C1 segment of cervical spinal cord (tissue), 14 donors: Measurements from ENCODE around the gene NUP153.
"Not testable (repeated sequence)": the region's sequence is repeated elsewhere in the genome, so short reads cannot be mapped to it uniquely, and the experiment has no call there.

Experiments
- DNase-seq, 14 donors: peaks; one replicate each; lab custom pipeline; 2025; lab: John Stamatoyannopoulos, UW

Gene NUP153

DNA sequence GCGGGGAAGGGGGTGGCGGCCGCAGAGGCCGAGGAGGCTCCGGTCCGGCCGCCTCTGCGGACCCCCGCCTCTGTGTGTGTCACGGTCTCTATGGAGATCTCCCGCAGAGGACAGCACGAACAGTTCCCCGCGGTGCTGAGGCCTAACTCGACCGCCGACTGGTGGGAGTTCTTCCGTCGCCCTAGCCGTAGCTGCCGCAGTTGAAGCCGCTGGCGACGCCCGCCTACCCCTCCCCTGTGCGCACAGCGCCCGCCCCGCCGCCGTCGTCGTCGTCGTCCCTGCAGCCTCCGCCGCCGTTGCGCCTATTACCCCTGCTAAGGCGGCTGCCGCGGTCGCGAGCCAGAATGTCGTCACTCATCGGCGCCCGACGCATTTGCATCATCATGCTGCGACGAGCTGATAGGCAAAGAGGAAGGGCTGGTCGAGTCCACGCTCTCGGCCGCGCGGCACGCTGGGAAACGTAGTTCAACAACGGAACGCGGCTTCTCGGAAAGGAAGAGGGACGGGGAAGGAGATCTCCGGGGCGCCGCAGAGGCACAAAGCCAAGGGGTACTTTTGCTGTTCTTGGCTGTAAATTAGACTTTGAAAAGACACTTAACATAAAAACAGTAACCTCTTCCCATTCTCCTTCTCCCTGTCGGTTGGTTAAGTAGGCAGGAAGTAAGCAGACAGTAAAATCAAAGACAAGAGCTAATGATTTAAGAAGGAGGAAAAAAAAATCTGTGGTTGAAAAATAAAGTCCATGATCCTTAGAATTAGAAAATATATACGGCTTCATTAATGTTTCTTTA is at the start of gene NUP153:
Gene NUP153 (minus strand): TSS at position 346 of the 791 bp plus-strand sequence. CDS start 538 bp downstream, outside the sequence.
- peak; percentile 85 to 100 (median 98) for DNase-seq

DNA sequence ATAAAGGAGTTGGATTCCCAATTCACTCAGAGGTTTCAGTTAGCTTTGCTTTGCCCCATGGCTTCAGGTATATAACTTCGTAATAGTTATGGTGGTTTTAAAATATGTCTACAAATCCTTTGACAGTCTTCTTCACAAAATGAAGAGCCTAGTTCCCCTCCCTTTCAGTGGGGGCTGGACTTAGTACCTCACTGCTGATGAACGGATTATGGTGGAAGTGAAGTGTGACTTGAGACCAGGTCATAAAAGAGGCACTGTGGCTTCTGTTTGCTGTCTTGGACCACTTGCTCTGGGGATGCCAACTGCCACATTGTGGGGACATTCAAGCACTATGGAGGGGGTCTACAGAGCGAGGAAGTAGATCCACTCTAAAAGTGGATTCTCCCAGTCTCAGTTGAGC is 47.5 kb upstream of the NUP153 start:
- DNase-seq, result no peak

DNA sequence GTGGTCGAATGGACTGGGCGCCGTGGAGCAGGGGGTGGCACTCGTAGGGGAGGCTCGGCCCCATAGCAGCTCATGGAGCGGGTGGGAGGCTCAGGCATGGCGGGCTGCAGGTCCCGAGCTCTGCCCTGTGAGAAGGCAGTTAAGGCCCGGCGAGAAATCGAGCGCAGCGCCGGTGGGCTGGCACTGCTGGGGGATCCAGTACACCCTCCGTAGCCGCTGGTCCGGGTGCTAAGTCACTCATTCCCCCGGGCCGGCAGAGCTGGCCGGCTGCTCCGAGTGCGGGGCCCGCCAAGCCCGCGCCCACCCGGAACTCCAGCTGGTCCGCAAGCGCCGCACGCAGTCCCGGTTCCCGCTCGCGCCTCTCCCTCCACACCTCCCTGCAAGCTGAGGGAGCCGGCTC is 38.6 kb upstream of the NUP153 start:
- DNase-seq, result not testable (repeated sequence)

DNA sequence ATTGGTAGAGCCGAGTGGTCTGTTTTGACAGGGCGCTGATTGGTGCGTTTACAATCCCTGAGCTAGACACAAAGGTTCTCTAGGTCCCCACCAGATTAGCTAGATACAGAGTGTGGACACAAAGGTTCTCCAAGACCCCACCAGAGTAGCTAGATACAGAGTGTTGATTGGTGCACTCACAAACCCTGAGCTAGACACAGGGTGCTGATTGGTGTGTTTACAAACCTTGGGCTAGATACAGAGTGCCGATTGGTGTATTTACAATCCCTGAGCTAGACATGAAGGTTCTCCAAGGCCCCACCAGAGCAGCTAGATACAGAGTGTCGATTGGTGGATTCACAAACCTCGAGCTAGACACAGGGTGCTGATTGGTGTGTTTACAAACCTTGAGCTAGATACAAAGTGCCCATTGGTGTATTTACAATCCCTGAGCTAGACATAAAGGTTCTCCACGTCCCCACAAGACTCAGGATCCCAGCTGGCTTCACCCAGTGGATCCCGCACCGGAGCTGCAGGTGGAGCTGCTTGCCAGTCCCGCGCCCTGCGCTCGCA is 38.1 kb upstream of the NUP153 start:
- DNase-seq, result not testable (repeated sequence)

GRCh38 chr6:17744019-17744756 is 37.5 kb upstream of the NUP153 start:
- DNase-seq, result no peak

GRCh38 chr6:17741507-17741906 is 34.8 kb upstream of the NUP153 start:
- DNase-seq, result no peak

DNA sequence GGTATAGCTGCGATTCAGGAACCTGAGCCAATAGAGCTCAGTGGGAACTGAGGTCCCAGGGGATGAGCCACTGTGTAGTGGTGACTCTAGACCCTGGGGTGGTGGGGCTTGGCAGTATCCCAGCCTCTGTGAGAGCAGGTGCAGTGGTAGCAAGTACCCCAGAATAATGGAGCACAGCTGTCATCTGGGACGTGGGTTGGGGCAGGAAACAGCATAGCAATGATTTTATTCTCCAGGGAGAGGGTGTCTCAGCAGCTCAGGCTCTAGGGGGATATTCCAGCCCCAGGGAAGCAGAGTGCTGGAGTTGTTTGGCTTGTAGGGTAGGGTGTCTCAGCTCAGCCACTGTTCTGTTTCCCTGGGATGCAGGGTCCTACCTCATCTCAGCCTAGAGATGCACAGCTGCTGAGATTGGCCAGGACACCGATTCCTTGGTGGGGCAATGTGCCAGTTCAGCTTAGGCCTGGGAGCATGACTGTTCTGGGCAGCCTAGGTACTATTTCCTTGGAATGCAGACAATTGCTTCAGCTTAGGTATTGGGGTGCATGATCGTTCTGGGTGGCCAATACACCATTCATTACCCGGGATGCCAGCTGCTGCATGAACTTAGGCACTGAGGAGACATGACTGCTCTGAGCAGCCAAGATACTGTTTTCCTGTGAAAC is 34.0 kb upstream of the NUP153 start:
- no peak for DNase-seq

DNA sequence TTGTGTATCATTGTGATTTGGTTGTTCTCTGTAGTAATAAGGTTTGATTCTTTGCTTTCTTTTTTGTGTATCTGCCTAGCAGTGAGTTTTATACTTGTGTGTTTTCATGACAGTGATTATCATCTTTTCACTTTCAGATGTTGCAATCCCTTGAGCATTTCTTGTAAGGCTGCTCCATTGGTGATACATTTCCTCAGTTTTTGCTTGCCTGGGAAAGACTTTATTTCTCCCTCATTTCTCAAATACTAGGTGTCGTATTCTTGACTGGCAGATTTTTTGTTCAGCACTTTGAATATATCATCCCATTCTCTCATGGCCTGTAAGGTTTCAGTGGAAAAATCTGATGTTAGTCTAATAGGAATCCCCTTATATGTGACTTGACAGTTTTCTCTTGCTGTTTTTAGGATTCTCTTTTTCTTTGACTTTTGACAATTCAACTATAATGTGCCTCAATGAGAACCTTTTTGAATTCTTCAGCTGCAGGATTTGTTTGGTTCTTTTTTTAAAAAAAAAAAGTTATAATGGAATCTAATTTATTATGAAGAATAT is 31.1 kb upstream of the NUP153 start:
- no peak for DNase-seq

DNA sequence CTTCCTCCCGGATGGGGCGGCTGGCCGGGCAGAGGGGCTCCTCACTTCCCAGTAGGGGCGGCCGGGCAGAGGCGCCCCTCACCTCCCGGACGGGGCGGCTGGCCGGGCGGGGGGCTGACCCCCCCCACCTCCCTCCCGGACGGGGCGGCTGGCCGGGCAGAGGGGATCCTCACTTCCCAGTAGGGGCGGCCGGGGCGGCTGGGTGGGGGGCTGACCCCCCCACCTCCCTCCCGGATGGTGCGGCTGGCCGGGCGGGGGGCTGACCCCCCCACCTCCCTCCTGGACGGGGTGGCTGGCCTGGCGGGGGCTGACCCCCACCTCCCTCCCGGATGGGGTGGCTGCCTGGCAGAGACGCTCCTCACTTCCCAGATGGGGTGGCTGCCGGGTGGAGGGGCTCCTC is 28.6 kb upstream of the NUP153 start:
- DNase-seq, result not testable (repeated sequence)

DNA sequence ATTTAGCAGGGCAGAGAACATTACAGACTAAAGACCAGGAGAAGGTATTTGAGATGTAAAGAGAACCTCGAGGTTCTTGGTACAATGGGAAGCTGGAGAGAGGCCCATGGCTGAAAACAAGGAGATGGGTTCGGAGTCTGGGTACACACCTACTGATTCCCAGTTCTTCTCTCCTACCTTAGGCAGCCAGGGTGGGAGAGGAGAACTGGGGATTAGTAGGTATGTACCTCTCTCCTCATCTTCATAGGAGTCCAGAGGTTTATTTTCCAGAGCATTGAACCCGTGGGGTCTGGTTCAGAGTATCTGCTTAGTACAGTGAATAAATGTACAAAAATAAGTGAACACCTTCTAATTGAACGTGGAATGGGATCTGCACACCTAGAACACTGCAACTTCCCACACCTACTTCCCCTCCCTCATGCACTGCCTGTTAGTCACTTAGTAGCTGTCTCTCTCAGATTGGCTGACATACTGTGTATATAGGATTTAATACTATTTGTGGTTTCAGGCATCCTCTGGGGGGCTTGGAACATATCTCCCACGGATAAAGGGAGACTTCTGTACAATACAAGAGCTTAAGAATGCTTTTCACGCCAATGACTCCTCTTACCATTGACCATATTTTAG is 23.5 kb upstream of the NUP153 start:
- no peak for DNase-seq

- DNase-seq, result no peak
Observed at GRCh38 chr6:17729223-17730077, 22.7 kb upstream of the NUP153 start.

- DNase-seq, result no peak
Observed at GRCh38 chr6:17728551-17729222, 22.0 kb upstream of the NUP153 start.

DNA sequence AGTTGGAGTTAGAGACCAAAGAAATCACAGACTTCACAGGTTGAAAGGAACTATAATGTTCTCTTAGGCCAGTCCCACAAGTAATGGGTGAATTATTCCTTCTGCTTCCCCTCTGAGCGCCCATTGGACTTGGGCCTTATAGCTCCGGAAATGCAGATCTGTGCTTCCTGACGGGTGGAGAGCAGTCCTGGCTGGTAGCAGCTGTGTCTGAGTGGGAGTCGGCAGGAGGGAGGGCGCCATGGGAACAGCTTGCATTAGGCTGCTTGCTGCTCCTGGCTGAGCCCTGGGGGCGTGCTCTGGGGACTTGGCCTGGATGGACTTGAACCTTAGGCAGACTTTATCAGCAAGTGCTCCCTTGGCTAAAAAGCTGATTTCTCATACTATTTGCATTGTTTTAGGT is 18.4 kb upstream of the NUP153 start:
- DNase-seq, result no peak

DNA sequence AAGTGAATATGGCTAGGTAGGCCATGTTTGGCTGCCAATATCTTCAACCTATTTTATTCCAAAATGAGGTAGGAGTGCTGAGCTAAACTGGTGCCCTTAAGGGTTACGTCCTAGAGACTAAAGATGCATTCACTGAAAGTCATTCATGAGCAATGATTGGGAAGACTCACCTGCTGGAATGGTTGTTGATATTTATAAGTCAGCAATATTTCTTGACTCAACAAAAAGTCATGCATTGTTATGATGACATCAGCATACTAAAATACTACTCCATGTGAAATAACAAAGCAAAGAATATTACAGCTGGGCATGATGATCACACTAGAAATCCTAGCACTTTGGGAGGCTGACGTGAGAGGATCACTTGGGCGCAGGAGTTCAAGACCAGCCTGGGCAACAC is 17.6 kb upstream of the NUP153 start:
- DNase-seq, result no peak

GRCh38 chr6:17721671-17722070 is 14.9 kb upstream of the NUP153 start:
- no peak for DNase-seq

DNA sequence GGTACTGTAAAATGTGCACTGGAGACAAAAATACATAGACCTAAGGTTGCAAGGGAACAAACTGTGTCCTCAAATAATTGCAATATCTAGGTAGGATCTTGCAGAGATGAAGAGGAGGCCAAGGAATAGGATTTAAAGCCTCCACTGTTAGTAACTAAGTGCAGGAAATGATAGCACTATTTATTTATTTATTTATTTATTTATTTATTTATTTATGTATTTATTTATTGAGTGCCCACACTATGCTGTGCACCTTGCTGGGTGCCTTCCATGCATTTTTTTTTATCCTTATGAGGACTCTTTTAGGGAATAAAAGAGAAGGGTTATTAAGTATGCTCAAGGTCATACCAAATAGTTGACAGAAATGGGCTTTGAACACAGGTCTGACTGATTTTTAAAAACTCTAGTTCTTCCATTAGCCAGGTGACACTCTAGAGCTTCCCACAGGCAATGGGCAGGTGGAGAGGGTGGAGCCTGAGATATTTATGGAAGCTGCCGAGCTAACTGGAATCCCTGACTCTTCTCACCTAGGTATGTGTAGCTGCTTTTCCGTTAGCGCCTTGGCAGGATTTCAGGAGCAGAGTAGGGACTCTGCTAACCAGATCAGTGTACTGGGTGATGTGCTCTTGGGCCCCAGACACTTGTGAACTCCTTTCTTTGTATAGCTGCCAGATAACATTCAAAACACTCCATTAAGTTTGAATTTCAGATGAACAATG is 12.8 kb upstream of the NUP153 start:
- no peak for DNase-seq

DNA sequence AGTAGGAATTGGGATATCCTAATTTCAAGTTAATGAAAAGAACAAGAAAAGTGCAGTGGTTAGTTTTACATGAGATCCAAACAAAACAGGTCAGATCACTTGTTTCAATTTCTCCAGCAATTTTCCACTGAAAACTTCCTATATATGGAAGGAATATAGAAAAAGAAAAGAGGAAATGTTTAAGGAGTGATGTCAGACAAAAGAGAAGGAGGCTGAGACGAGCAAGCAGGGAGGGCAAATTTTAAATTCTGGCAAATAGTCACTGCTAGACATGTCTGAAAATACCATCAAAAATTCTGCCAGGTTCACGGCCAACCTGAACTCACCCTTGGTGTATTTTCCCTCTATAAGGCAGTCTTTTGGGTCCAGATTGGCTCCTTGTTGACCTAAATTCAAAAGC is 9.5 kb upstream of the NUP153 start:
- DNase-seq, result no peak

DNA sequence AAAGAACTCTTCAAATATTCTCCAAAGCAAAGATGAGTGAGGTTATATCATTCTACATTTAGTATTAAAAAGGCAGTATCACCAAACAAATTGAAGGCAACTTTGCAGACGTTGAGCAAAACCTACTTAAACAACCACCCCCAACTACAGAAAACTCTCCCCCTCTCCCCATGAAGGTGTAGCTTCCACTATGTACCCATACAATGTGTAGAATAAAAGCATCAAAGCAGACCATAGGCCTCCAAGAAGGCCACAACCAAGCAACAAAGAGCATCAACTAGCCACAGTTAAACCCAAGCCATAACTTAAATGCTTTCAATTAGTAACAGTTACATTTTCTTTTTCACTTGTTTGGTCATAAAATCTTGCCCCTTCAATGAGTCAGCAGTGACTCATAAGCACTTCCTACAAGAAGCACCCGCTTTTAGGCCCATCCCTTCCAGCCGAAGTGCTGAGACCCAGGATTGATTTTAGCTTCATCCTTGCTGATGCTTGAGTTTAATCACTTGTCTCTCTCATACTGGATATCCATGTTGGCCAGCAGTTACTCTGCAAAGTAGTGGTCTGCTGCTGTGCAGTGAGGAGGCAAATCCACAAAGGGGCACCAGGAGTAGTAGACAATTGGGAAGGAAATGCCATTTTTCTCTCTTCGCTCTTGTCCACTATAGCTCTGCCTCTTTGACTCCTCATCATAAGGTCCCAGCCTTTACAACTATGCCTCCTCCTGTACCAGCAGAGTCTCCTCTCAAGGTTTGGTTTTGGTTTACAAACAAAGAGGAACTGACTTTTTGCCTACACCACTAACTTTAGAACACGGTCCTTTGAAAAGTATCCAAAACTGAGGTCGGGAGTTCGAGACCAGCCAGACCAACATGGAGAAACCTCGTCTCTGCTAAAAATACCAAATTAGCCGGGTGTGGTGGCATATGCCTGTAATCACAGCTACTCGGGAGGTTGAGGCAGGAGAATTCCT is 8.4 kb upstream of the NUP153 start:
- DNase-seq, result no peak
